ENCODE data around the gene PLCL2. TPM values are rescaled to one million over a fixed set of nuclear protein-coding genes. Genes with fewer than 3 reads are reported as not detected.
A peak's percentile ranks its signal among the peaks of the same experiment; 100 is the strongest.

PLCL2 gene
- total RNA-seq, 1 donor from 2014 or later, result 2.5 TPM

- TF ChIP-seq CTCF (IDR thresholded peaks at IDR 0.05; ENCODE audit: insufficient read depth, low read length, poor library complexity, severe bottlenecking), result no peak
- no peak for DNase-seq (ENCODE audit: low read depth)
- no peak overlapping the region for H3K4me3 ChIP-seq (ENCODE audit: low read depth, low read length)
- H3K36me3 ChIP-seq (ENCODE audit: control insufficient read depth, insufficient read depth, low read length), result no peaks in the 10 kb centered on the region
- H3K27me3 ChIP-seq (ENCODE audit: control insufficient read depth, insufficient read depth, low read length), result no peaks in the 10 kb centered on the region
Measured at GRCh38 chr3:17014709-17015108, 130.0 kb downstream of the PLCL2 start.

- TF ChIP-seq CTCF (IDR thresholded peaks at IDR 0.05; ENCODE audit: insufficient read depth, low read length, poor library complexity, severe bottlenecking), result no peak
- H3K27me3 ChIP-seq (ENCODE audit: control insufficient read depth, insufficient read depth, low read length), result no peaks in the 10 kb centered on the region
- no peak for DNase-seq (ENCODE audit: low read depth)
- H3K36me3 ChIP-seq (ENCODE audit: control insufficient read depth, insufficient read depth, low read length), result no peaks in the 10 kb centered on the region
- H3K4me3 ChIP-seq (ENCODE audit: low read depth, low read length), result no peak overlapping the region
Measured at GRCh38 chr3:17021614-17022013, 136.9 kb downstream of the PLCL2 start.

GRCh38 chr3:17023006-17023664 lies 138.4 kb downstream of the PLCL2 start:
- Histone ChIP-seq H3K27me3 (ENCODE audit: control insufficient read depth, insufficient read depth, low read length) (no peaks in the 10 kb centered on the region), H3K36me3 (ENCODE audit: control insufficient read depth, insufficient read depth, low read length) (no peaks in the 10 kb centered on the region), H3K4me3 (ENCODE audit: low read depth, low read length) (no peak overlapping the region)
- no peak for TF ChIP-seq CTCF (IDR thresholded peaks at IDR 0.05; ENCODE audit: insufficient read depth, low read length, poor library complexity, severe bottlenecking)
- DNase-seq (ENCODE audit: low read depth), result peak; percentile 16

GRCh38 chr3:17025594-17026139 lies 140.9 kb downstream of the PLCL2 start:
- DNase-seq (ENCODE audit: low read depth), result no peak
- H3K4me3 ChIP-seq (ENCODE audit: low read depth, low read length), result no peak overlapping the region
- no peak for TF ChIP-seq CTCF (IDR thresholded peaks at IDR 0.05; ENCODE audit: insufficient read depth, low read length, poor library complexity, severe bottlenecking)
- H3K27me3 ChIP-seq (ENCODE audit: control insufficient read depth, insufficient read depth, low read length), result no peaks in the 10 kb centered on the region
- no peaks in the 10 kb centered on the region for H3K36me3 ChIP-seq (ENCODE audit: control insufficient read depth, insufficient read depth, low read length)

GRCh38 chr3:17027318-17027717 lies 142.6 kb downstream of the PLCL2 start:
- DNase-seq (ENCODE audit: low read depth), result no peak
- Histone ChIP-seq H3K4me3 (ENCODE audit: low read depth, low read length) (no peak overlapping the region), H3K27me3 (ENCODE audit: control insufficient read depth, insufficient read depth, low read length) (no peaks in the 10 kb centered on the region), H3K36me3 (ENCODE audit: control insufficient read depth, insufficient read depth, low read length) (no peaks in the 10 kb centered on the region)
- no peak for TF ChIP-seq CTCF (IDR thresholded peaks at IDR 0.05; ENCODE audit: insufficient read depth, low read length, poor library complexity, severe bottlenecking)

- DNase-seq (ENCODE audit: low read depth), result no peak
- Histone ChIP-seq H3K36me3 (ENCODE audit: control insufficient read depth, insufficient read depth, low read length) (no peaks in the 10 kb centered on the region), H3K4me3 (ENCODE audit: low read depth, low read length) (no peak overlapping the region), H3K27me3 (ENCODE audit: control insufficient read depth, insufficient read depth, low read length) (no peaks in the 10 kb centered on the region)
- TF ChIP-seq CTCF (IDR thresholded peaks at IDR 0.05; ENCODE audit: insufficient read depth, low read length, poor library complexity, severe bottlenecking), result no peak
Measured at GRCh38 chr3:17028363-17028762, 143.6 kb downstream of the PLCL2 start.
